ENCODE data around the gene C16orf54. TPM values are rescaled to one million over a fixed set of nuclear protein-coding genes. Genes with fewer than 3 reads are reported as not detected.
"Not testable (repeated sequence)": the region's sequence is repeated elsewhere in the genome, so short reads cannot be mapped to it uniquely, and the experiment has no call there.

Gene C16orf54
- total and polyA plus RNA-seq, 2 of the 4 experiments (the other 2 are of a cell fraction) = not detected

- DNase-seq; H2AK9ac ChIP-seq (replicated peaks; ENCODE audit: low read depth, low read length, poor library complexity); H3K4me1 ChIP-seq (ENCODE audit: control insufficient read depth, insufficient read depth, low read length); H3K9ac ChIP-seq (ENCODE audit: low read depth, low read length); H3K4me3 ChIP-seq (ENCODE audit: insufficient read depth, low read depth, low read length); H3K56ac ChIP-seq (ENCODE audit: extremely low read depth, insufficient read depth, low read length); H2BK15ac ChIP-seq (ENCODE audit: low read depth, low read length); H3K36me3 ChIP-seq (ENCODE audit: control insufficient read depth, insufficient read depth, low read length); BruUV-seq (replicated peaks); H3K27ac ChIP-seq (ENCODE audit: insufficient read depth, low read length); dilution Hi-C loops (cut with HindIII; ENCODE audit: low sequenced_read_pairs, unreplicated experiment); H2AFZ ChIP-seq (replicated peaks; ENCODE audit: low read length, poor library complexity); H3K79me1 ChIP-seq (ENCODE audit: low read depth in 1 of 2, low read length in 2 of 2); H2AK5ac ChIP-seq (ENCODE audit: low read depth, low read length); H3K18ac ChIP-seq (ENCODE audit: low read depth, low read length); H3K23ac ChIP-seq (ENCODE audit: low read depth, low read length); H4K91ac ChIP-seq (ENCODE audit: insufficient read depth, low read depth, low read length); H2BK20ac ChIP-seq (ENCODE audit: low read depth, low read length); CTCF ChIA-PET; H3K9me1 ChIP-seq (ENCODE audit: insufficient read depth, low read length); H4K20me1 ChIP-seq (ENCODE audit: insufficient read depth, low read length); H3K9me3 ChIP-seq (ENCODE audit: control insufficient read depth, insufficient read depth, low read length); H2BK5ac ChIP-seq (ENCODE audit: low read depth, low read length, poor library complexity, severe bottlenecking); H4K8ac ChIP-seq (ENCODE audit: low read depth in 2 of 2, low read length in 2 of 2); in situ Hi-C loops (cut with MboI; ENCODE audit: low sequenced_read_pairs); H4K5ac ChIP-seq (ENCODE audit: low read depth, low read length); H3K4ac ChIP-seq (ENCODE audit: low read depth, low read length); H3K14ac ChIP-seq (replicated peaks; ENCODE audit: low read depth, low read length); H3K4me2 ChIP-seq (ENCODE audit: low read depth, low read length); H2BK120ac ChIP-seq (ENCODE audit: low read depth, low read length); POLR2A ChIA-PET (ENCODE audit: unreplicated experiment); ATAC-seq (ENCODE audit: low read depth): not testable (repeated sequence)
- WGBS, 2 experiments (ENCODE audit: extremely low coverage in 2 of 2, insufficient read length in 1 of 2) = 100% methylated on average over 2 of the region's 13 CpGs; no CpG with 5 or more reads in 1 of the 2 experiments
- peaks cover 17% of the 10 kb centered on the region for H3K27me3 ChIP-seq (ENCODE audit: control insufficient read depth, insufficient read depth, low read length)
- intact Hi-C loops (cut with micrococcal nuclease) = loop anchor here (10.0 kb wide), 1 partner anchor 53 kb away; no protein-coding TSS in a partner anchor
Observed at GRCh38 chr16:29731768-29732601, 13.8 kb downstream of the C16orf54 start.

Measured in IMR-90 (cell line).